HG03064 (cell line): ENCODE data around the gene SLC39A9.
"Not testable (repeated sequence)": the region's sequence is repeated elsewhere in the genome, so short reads cannot be mapped to it uniquely, and the experiment has no call there.

Experiments
- ATAC-seq: cut with Tn5 transposase; IDR thresholded peaks from one replicate; pipeline ENCODE4 v1.9.1; 2021; ENCODE audit warnings: low read depth; ENCODE audit not compliant: unreplicated experiment

The SLC39A9 gene

GRCh38 chr14:69471916-69472315, 73.4 kb downstream of the SLC39A9 start:
- no peak for ATAC-seq

DNA sequence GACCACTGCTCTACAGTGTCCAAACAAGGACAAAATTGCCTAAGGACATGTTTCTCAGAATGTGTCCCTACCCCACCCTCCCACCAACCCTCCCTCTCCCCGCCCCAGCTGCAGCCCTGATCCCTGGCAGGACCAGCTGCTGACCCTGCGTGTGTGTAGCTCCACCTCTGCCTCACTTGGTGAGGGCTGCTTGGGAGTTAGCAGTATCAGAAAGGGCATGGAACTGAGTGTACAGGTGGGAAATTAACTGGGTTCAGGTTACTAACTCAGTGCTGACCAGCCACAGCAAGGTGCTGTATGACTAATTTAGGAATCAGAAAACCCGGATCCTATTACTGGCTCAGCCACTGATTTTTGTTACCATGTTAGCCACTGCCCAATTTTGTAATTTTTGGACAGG, 74.8 kb downstream of the SLC39A9 start:
- ATAC-seq, result no peak

DNA sequence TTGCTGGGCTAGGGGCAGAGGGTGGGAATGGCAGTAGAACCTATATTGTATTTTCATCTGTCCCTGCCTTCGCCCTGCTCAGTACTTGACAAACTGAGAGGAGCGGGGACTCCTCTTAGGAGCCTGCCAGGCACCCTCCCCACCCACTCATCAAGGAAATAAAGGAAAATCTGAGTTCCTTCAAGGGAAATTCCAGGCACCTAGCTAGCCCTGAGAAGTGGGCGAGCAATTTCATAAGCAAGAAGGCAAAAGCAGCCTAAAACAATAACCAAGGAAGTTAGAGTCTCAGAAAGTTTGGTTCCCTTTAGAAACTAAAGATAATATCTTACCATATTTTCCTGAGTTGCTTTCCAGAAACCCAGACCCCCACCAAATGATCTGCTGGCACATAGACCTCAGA, 75.5 kb downstream of the SLC39A9 start:
- ATAC-seq, result no peak

- ATAC-seq, result no peak
Measured at GRCh38 chr14:69475194-69475818, 76.8 kb downstream of the SLC39A9 start.

GRCh38 chr14:69476824-69477450, 78.4 kb downstream of the SLC39A9 start:
- ATAC-seq, result not testable (repeated sequence)

DNA sequence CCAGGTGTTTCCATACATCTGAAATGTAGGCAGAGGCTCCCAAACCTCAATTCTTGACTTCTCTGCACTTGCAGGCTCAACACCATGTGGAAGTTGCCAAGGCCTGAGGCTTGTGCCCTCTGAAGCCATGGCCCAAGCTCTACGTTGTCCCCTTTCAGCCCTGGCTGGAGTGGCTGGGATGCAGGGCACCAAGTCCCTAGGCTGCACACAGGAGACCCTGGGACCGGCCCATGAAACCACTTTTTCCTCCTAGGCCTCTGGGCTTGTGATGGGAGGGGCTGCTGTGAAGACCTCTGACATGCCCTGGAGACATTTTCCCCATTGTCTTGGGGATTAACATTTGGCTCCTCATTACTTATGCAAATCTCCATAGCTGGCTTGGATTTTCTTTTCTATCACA, 79.6 kb downstream of the SLC39A9 start:
- not testable (repeated sequence) for ATAC-seq

GRCh38 chr14:69479696-69480095, 81.2 kb downstream of the SLC39A9 start:
- ATAC-seq, result no peak

GRCh38 chr14:69480136-69480535, 81.6 kb downstream of the SLC39A9 start:
- no peak for ATAC-seq

DNA sequence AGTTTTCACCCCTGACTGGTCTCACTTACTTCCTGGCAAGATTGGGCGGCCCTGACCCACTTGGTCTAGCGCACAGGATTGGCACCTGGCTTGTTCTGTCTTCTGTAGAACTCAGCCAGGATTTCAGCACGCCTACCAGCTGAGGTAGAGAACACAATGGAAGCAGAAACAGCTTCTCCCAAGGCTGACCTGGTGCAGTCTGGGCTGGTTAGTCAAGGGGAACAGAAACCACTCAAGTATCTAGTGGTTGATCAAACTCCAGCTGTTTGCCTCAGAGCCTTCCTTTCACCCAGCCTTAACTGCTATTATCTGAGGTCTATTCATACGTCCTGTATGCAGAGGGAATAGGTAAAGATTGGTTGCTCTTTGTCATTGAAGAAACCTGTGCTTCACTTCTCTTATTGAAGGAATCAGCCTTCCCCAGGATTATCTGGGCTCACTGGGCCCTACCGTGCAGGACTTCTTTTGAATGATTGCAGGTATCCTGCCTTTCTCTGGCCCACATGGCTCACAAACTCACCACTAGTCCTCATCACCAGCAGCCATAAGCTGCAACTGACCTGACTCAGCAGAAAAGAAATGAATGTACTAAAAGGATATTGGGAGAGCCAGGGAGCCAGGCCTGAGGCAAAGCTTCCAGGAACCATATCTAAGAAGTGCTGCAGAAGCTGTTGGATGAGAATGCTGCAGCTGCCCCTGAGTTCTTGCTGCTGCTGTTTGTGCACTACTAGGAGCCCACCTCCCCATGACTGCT, 83.5 kb downstream of the SLC39A9 start:
- peak; percentile 83 for ATAC-seq

DNA sequence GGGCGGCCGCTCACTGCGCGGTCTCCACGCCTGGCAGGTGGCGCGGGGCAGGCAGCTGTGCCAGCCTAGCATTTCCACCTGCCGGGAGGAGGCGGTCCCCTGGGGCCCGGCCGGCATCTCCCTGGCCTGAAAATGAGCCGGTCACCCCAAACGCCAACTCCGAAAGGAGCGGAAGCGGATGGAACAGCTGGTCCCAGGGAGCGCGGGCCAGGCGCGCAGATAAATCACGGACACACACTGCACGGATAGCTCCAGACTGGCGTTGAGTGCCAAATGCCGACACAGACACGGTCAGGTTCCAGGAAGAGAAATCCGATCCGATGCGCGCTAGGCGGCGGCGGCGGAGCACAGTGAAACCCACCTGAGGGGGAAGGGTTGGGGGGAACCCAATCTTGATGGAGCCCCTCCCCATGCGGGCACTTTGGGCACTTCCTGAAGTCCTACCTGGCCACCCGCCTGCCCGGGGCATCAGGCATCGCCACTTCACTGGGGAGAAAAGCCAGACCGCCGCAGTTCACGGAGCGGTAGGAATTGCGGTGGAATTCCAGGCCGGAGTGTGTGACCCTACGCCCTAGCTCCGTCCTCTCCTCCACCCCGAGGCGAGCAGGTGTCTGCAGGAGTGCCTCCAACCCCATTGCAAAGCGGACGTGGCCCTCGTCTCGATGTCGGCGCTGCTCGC, 85.4 kb downstream of the SLC39A9 start:
- no peak for ATAC-seq

DNA sequence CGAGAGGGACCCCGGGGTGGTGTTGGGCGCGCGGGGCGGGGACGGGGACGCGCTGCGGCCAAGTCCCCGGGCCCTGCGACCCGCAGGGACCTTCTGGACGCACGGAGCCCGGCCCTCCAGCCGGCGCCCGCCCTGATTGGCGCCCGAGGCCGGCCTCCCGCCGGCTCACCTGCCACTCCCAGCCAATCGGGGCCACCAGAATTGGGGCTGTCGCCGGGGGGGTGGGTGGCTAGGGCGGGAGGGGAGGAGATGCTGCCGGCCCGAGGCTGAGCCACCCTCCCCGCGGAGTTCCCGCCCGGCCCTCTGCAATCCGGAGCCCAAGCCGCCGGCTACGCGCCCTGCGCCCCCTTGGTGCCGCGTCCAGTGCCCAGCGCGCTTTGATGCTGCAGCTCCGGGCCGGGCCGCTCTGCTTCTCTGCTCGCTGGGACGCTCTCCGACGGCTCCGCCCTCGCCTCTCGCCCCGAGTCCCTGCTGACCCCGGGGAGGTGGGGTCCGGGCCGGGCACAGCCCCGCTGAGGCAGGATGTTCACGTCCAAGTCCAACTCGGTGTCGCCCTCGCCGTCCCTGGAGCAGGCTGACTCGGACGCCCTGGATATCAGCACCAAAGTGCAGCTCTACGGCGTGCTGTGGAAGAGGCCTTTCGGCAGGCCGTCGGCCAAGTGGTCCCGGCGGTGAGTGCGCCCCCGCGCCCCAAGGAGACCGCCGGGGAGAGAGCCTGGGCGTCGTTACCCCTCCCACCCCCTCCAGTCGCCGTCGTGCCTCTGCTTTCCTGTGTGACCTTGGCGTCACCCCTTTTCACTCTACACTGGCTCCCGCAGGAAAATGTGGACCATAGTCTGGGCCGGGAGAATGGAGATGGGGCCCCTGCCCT, 86.2 kb downstream of the SLC39A9 start, which contains the start of gene PLEKHD1:
PLEKHD1 (plus strand) TSS at position 285 of the 871 bp plus-strand sequence; CDS start at position 523, 238 bp downstream.
- ATAC-seq, result no peak

DNA sequence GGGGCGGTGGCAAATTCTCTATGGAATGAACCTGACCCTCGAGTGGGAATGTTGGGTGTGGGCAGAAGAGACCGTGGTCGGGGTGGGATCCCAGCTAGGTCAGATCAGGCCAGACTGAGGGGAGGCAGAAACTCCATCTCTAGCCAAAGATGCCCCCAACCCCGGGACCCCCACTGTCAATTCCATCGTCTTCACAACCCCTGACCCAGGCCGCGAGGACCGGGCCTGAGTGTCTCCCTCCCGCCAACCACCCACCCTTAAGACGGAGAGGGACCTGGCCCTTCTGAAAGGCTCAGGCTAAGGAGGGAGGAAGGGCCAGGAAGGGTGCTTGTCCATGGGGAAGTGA, 86.8 kb downstream of the SLC39A9 start:
- ATAC-seq, result no peak

- ATAC-seq, result no peak
Measured at GRCh38 chr14:69485701-69486100, 87.2 kb downstream of the SLC39A9 start.

DNA sequence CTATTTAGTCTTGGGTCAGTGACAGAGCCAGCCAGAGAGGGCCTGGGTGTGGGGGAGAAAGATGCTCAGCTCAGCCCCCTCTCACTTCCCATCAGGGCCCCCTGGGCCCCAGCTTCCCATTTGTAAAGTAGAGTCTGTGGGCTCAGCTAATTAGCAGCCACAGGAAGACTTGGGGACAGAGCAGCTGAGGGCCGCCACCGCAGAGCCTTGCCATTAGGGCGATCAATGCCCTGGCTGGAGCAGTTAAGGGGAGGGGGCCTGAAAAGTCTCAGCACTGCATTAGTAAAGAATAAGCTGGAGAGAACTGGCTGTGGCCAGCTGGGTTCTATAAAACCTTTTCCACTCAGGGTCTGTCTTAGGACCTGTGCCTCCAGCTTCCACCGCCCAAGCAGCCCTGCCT, 88.7 kb downstream of the SLC39A9 start:
- no peak for ATAC-seq

GRCh38 chr14:69487771-69488170, 89.3 kb downstream of the SLC39A9 start:
- no peak for ATAC-seq

DNA sequence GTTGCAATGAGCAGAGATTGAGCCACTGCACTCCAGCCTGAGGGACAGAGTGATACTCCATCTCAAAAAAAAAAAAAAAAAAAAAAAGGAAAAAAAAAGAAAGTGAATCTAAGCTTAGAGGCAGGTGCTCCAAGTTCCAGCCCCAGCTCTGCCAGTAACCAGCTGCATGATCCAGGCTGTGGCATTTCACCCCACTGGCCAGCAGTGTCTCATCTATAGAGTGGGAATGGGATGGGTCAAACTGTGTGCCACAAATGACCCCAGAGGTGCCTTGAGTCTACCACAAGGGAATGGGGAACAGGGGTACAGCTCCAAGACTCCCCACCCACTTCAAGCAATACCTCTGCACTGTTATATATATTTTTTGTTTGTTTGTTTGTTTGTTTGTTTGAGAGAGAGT, 91.0 kb downstream of the SLC39A9 start:
- ATAC-seq, result no peak

DNA sequence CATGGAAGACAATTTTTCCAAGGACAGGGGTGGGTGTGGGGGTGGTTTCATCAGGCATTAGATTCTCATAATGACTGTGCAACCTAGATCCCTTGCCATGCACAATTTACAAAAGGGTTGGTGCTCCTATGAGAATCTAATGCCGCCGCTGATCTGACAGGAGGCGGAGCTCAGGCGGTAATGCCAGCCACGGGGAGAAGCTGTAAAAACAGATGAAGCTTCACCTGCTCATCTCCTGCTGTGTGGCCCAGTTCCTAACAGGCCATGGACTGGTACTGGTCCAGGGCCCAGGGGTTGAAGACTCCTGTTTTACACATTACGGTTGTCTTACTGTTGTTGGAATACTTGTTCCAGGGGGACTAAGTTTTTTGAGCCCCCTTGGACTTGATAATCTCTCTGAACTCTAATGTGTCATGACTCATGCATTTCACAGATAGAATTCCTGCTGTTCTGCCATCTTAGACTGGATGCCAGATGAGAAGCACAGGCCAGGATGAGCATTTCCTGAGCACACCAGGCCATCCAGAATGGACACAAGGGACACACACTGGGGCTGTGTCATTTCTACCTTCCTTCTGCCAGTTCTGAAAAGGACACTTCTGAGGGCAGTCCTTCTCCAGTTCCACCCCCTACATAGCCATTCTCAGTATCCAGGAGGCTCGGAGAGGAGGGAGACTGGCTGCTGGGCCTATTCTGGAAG, 91.9 kb downstream of the SLC39A9 start:
- ATAC-seq, result no peak

DNA sequence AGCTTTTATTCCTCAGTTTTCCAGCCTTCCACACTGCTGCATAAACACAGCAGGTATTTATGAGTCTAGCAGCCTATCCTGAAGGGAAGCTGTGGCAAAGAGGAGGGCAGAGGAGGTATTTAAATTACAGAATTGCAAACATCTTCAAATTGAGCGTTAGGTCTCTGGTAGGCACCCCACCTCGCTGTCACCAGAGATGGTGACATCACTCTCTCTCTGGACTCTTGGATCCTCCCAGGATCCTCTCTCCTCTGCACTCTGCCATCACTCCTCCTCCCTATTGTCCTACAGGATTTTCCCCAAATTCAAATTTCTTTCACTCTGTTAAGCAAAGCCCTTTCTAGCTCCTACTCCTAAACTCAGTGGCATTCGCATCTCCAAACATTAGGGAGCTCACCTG, 92.7 kb downstream of the SLC39A9 start:
- ATAC-seq, result no peak

- ATAC-seq, result no peak
Measured at GRCh38 chr14:69493038-69493437, 94.5 kb downstream of the SLC39A9 start.

DNA sequence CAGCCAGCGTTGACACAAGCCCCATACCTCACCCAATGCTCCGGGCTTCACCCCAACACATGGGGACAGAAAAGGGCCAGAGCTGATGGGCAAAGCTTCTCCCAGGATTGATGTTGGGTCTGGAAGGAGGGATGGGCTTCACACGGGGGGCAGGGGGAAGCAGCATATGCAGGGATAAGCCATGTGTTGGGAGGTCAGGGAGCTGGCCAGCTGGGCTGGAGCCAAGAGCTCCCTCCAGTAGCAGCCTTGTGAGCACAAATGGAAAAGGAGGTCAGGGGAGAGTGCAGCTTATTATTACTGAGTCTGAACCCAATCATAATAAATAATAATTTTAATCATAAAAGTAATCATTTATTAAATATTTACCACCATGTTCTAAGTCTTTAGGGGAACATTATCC, 95.3 kb downstream of the SLC39A9 start:
- ATAC-seq, result no peak
